BLaER1 treated with 17β-estradiol and CSF1 and Interleukin-3, amounts not matched to agents 10 nM and 100 nM (cell line): ENCODE data around the gene WNT1.

Experiments used
- H3K27ac ChIP-seq, 11 experiments: shearing (Covaris generic); formaldehyde crosslinking; 2 replicates each; pipeline ENCODE4 v1.8.1; 2022
- H3K27me3 ChIP-seq, 11 experiments: shearing (Covaris generic); formaldehyde crosslinking; 2 replicates each; pipeline ENCODE4 v1.8.1; 2022
- H3K36me3 ChIP-seq, 11 experiments: shearing (Covaris generic); formaldehyde crosslinking; 2 replicates each; pipeline ENCODE4 v1.8.1; 2022
- H3K4me1 ChIP-seq, 10 experiments: shearing (Covaris generic); formaldehyde crosslinking; 2 replicates each; pipeline ENCODE4 v1.8.1; 2022
- H3K4me2 ChIP-seq, 11 experiments: shearing (Covaris generic); formaldehyde crosslinking; 2 replicates each; pipeline ENCODE4 v1.8.1; 2022
- H3K4me3 ChIP-seq, 10 experiments: shearing (Covaris generic); formaldehyde crosslinking; 2 replicates each; pipeline ENCODE4 v1.8.1; 2022
- H3K9ac ChIP-seq, 11 experiments: shearing (Covaris generic); formaldehyde crosslinking; 2 replicates each; pipeline ENCODE4 v1.8.1; 2022
- H3K9me3 ChIP-seq, 11 experiments: shearing (Covaris generic); formaldehyde crosslinking; replicated peaks in 1 of 11; 2 replicates each; pipeline ENCODE4 v1.8.1; 2022
- H4K20me1 ChIP-seq, 11 experiments: shearing (Covaris generic); formaldehyde crosslinking; 2 replicates each; pipeline ENCODE4 v1.8.1; 2022
- Cebpa-rat ChIP-seq, 11 experiments: shearing (Covaris generic); IDR thresholded peaks; 2 replicates each; pipeline ENCODE4 v1.8.1; 2022

WNT1 gene

DNA sequence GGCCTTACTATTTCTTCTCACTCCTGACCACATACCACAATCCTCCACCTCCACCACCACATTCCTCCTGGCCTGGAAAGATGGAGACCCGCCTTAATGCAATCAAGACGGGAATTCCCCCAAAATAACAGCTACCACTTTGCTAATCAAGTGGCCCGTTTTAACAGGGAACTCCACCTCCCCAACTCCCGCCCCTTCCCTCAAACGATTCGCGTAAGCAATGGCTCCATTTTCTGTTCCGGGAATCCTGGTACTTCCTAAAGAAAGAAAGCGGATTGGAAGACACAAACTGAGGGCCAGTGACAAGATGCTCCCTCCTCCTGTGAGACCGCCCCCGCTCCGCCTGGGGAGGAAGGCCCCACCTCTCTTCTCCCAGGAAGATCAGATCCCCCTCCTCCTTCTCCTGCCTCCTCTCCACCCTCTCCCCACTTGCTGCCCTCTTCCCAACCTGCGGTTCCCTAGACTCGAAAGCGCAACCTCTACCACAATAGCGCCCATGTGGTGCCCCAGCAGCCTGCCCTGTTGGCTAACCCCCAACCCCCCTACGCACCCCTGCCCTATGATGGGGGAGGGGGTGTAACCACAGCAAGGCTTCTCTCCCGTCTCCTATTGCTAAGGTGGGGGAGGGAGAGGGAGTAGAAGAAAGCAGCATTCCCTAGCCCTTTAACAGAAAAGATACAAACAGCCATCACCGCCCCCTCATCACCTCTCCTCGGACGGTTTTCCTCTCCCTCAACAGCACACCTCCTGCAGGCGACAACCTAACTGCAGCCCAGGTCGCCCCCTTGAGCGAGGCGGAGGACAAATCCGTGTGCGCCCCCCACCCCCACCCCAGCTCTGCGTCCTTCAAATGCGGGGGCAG, 21.6 kb upstream of the WNT1 start:
- H3K27ac ChIP-seq: peak overlapping the region; percentile 71 to 92 (median 88)
- H3K27me3 ChIP-seq: no peaks in the 10 kb centered on the region
- peaks cover 37 to 52% (median 48%) of the 10 kb centered on the region in 11 experiments for H4K20me1 ChIP-seq
- H3K9ac ChIP-seq: peak overlapping the region; percentile 84 to 93 (median 90)
- peak overlapping the region; percentile 76 to 99 (median 93) for H3K4me2 ChIP-seq
- H3K9me3 ChIP-seq: no peaks in the 10 kb centered on the region
- H3K4me3 ChIP-seq: peak overlapping the region; percentile 86 to 100 (median 98)
- peaks cover 30 to 56% (median 36%) of the 10 kb centered on the region in 10 experiments for H3K4me1 ChIP-seq
- no peak for TF ChIP-seq Cebpa-rat (IDR thresholded peaks at IDR 0.05)
- peaks cover 27 to 45% (median 34%) of the 10 kb centered on the region in 11 experiments for H3K36me3 ChIP-seq

GRCh38 chr12:48957141-48958048, 20.7 kb upstream of the WNT1 start, which contains the start of gene ARF3:
ARF3 (minus strand) TSS chr12:48957487; CDS start chr12:48941095, 16,392 bp downstream.
- Histone ChIP-seq H3K9ac (peak within 1 kb of the TSS; percentile 84 to 93 (median 90)), H3K4me1 (peaks cover 30 to 60% (median 36%) of the 10 kb centered on the region in 10 experiments), H3K27me3 (no peaks in the 10 kb centered on the region; a peak in 1 of 22 replicates), H3K27ac (peak within 1 kb of the TSS; percentile 71 to 92 (median 88)), H3K36me3 (peaks cover 18 to 36% (median 25%) of the 10 kb centered on the region in 11 experiments), H3K4me2 (peak within 1 kb of the TSS; percentile 76 to 99 (median 95)), H3K4me3 (peak within 1 kb of the TSS; percentile 86 to 100 (median 98)), H3K9me3 (no peaks in the 10 kb centered on the region), H4K20me1 (peaks cover 28 to 43% (median 39%) of the 10 kb centered on the region in 11 experiments)
- no peak for TF ChIP-seq Cebpa-rat (IDR thresholded peaks at IDR 0.05)

DNA sequence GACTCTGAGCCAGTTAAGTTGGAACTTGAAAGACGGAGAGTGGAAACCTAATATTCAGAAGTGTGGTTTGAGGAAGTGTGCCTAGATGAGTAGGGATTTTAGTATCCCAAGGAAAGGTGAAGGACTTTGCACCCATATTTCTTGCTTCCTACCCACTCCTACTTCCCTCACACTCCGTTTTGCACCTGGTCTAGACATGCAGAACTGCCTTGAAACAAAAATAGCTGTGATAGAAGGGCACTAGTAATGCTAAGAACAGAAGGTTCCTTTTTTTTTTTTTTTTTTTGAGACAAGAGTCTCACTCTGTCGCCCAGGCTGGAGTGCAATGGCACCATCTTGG, 20.1 kb upstream of the WNT1 start:
- Histone ChIP-seq H4K20me1 (peaks cover 21 to 37% (median 33%) of the 10 kb centered on the region in 11 experiments), H3K4me2 (peak overlapping the region; percentile 76 to 99 (median 95)), H3K4me1 (peaks cover 30 to 54% (median 36%) of the 10 kb centered on the region in 10 experiments), H3K27me3 (no peaks in the 10 kb centered on the region; a peak in 1 of 22 replicates), H3K9me3 (no peaks in the 10 kb centered on the region), H3K27ac (peak overlapping the region in 6 of 11 experiments; percentile 7 to 89 (median 74); a peak in 8 of 22 replicates), H3K9ac (peak overlapping the region; percentile 84 to 93 (median 90); a peak in 19 of 22 replicates), H3K36me3 (peaks cover 12 to 30% (median 19%) of the 10 kb centered on the region in 11 experiments), H3K4me3 (peak overlapping the region; percentile 86 to 100 (median 98))
- TF ChIP-seq Cebpa-rat (IDR thresholded peaks at IDR 0.05): no peak

DNA sequence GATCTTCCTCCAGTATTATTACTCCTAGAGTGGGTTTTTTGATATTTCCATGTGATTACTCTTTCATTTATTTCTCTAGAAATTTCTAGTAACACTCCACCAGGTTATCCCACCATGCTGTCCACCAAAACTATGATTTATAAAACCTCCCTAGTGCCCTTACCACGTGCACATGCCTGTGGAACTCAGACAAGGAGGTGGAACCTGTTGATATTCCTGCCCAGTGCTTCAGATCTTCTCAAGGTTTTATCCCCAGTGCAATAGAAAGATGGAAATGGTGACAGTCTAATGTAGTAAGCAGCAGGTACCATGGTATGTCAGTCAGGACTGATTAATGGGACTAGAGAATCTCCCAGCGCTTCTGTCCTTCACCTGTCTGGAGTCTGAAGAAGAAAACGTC, 17.3 kb upstream of the WNT1 start:
- H3K4me1 ChIP-seq: peaks cover 14 to 40% (median 17%) of the 10 kb centered on the region in 10 experiments
- H4K20me1 ChIP-seq: peaks cover 4 to 9% (median 5%) of the 10 kb centered on the region in 11 experiments; a peak in 19 of 22 replicates
- H3K27ac ChIP-seq: no peak overlapping the region
- no peak overlapping the region for H3K4me3 ChIP-seq
- TF ChIP-seq Cebpa-rat (IDR thresholded peaks at IDR 0.05): no peak
- no peak overlapping the region for H3K9ac ChIP-seq
- peaks cover 0 to 9% (median 2%) of the 10 kb centered on the region in 11 experiments; a peak in 11 of 22 replicates for H3K27me3 ChIP-seq
- no peak overlapping the region for H3K4me2 ChIP-seq
- peaks cover 0 to 1% (median 0%) of the 10 kb centered on the region in 11 experiments; a peak in 2 of 22 replicates for H3K36me3 ChIP-seq
- H3K9me3 ChIP-seq: no peaks in the 10 kb centered on the region

DNA sequence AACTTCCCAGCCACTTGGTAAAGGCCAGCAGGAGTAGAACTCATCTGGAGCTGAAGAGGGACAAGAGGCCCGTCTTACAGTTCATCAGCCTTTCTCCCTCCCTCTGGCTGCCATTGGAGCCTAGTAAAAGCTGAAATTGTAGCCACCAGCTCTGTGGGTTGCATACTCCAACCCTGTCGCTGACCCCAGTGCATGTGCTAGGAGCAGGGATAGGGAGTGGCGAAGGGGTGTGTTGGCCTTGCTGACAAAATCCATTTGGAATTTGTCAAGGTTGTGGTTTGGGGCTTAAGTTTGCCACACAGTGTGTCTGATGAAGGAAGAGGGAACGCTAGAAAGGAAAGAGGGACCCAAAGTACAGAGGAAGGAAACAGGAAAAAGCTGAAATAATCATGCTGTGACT, 16.8 kb upstream of the WNT1 start:
- Histone ChIP-seq H3K9ac (no peak overlapping the region), H3K9me3 (no peaks in the 10 kb centered on the region), H3K36me3 (no peaks in the 10 kb centered on the region), H3K4me1 (peaks cover 9 to 40% (median 18%) of the 10 kb centered on the region in 10 experiments), H3K27me3 (peaks cover 0 to 14% (median 7%) of the 10 kb centered on the region in 11 experiments; a peak in 14 of 22 replicates), H4K20me1 (peaks cover 0 to 4% (median 0%) of the 10 kb centered on the region in 11 experiments; a peak in 7 of 22 replicates), H3K4me3 (no peak overlapping the region), H3K4me2 (0 out of 22 replicates have a peak overlapping the region, but pooled peaks of 6 of the 11 experiments have one; percentile 0 to 19 (median 5)), H3K27ac (no peak overlapping the region)
- no peak for TF ChIP-seq Cebpa-rat (IDR thresholded peaks at IDR 0.05)

GRCh38 chr12:48961801-48962200, 16.3 kb upstream of the WNT1 start:
- Histone ChIP-seq H4K20me1 (no peaks in the 10 kb centered on the region; a peak in 1 of 22 replicates), H3K36me3 (no peaks in the 10 kb centered on the region), H3K27ac (no peak overlapping the region), H3K9ac (no peak overlapping the region), H3K4me1 (peaks cover 8 to 45% (median 21%) of the 10 kb centered on the region in 10 experiments), H3K9me3 (no peaks in the 10 kb centered on the region), H3K4me2 (0 out of 22 replicates have a peak overlapping the region, but pooled peaks of 5 of the 11 experiments have one; percentile 0 to 19 (median 10)), H3K27me3 (peaks cover 0 to 19% (median 9%) of the 10 kb centered on the region in 11 experiments; a peak in 14 of 22 replicates), H3K4me3 (no peak overlapping the region)
- no peak for TF ChIP-seq Cebpa-rat (IDR thresholded peaks at IDR 0.05)

GRCh38 chr12:48965298-48965838, 12.8 kb upstream of the WNT1 start:
- TF ChIP-seq Cebpa-rat (IDR thresholded peaks at IDR 0.05): no peak
- peaks cover 15 to 49% (median 26%) of the 10 kb centered on the region in 10 experiments for H3K4me1 ChIP-seq
- no peaks in the 10 kb centered on the region for H3K36me3 ChIP-seq
- H3K27ac ChIP-seq: no peak overlapping the region
- H3K9me3 ChIP-seq: no peaks in the 10 kb centered on the region
- no peak overlapping the region for H3K4me3 ChIP-seq
- peaks cover 28 to 53% (median 42%) of the 10 kb centered on the region in 11 experiments for H3K27me3 ChIP-seq
- peak overlapping the region in 6 of 11 experiments; percentile 35 to 65 (median 46); a peak in 9 of 22 replicates for H3K4me2 ChIP-seq
- H3K9ac ChIP-seq: no peak overlapping the region
- H4K20me1 ChIP-seq: peaks cover 0 to 22% (median 12%) of the 10 kb centered on the region in 11 experiments; a peak in 14 of 22 replicates
